ENCODE data around the gene ZBTB3. TPM values are rescaled to one million over a fixed set of nuclear protein-coding genes. Genes with fewer than 3 reads are reported as not detected.
"Not testable (repeated sequence)": the region's sequence is repeated elsewhere in the genome, so short reads cannot be mapped to it uniquely, and the experiment has no call there.

The ZBTB3 gene
- total RNA-seq, 2 experiments from 2014 or later, result 8.4 to 9.7 TPM

- H3K4me3 Mint-ChIP-seq, result peak overlapping the region; percentile 13
- intact Hi-C loops (cut with micrococcal nuclease), result loop anchor here (2.0 kb wide), 2 partner anchors 16 to 50 kb away; partner anchors contain the start of genes NXF1 and TAF6L
- POLR2A ChIA-PET, result interaction anchor here (1.3 to 2.6 kb wide), 5 partner anchors 14 to 86 kb away, joined by 5 to 32 read pairs (median 14); partner anchors contain the start of genes HNRNPUL2, NXF1, TAF6L and TTC9C
- H3K27me3 Mint-ChIP-seq, result no peaks in the 10 kb centered on the region
- peaks cover 4% of the 10 kb centered on the region for H3K36me3 Mint-ChIP-seq
- peaks cover 16% of the 10 kb centered on the region for H3K4me1 Mint-ChIP-seq (ENCODE audit: low read depth)
- H3K9me3 Mint-ChIP-seq, result no peaks in the 10 kb centered on the region
- H3K27ac Mint-ChIP-seq, result no peak overlapping the region
- DNase-seq, result no peak
- CTCF ChIA-PET, result interaction anchor here (2.4 to 3.0 kb wide), 2 partner anchors 14 to 32 kb away, joined by 9 to 32 read pairs; partner anchors contain the start of gene TMEM179B
Measured at GRCh38 chr11:62755086-62755615, 1.2 kb upstream of the ZBTB3 start.

DNA sequence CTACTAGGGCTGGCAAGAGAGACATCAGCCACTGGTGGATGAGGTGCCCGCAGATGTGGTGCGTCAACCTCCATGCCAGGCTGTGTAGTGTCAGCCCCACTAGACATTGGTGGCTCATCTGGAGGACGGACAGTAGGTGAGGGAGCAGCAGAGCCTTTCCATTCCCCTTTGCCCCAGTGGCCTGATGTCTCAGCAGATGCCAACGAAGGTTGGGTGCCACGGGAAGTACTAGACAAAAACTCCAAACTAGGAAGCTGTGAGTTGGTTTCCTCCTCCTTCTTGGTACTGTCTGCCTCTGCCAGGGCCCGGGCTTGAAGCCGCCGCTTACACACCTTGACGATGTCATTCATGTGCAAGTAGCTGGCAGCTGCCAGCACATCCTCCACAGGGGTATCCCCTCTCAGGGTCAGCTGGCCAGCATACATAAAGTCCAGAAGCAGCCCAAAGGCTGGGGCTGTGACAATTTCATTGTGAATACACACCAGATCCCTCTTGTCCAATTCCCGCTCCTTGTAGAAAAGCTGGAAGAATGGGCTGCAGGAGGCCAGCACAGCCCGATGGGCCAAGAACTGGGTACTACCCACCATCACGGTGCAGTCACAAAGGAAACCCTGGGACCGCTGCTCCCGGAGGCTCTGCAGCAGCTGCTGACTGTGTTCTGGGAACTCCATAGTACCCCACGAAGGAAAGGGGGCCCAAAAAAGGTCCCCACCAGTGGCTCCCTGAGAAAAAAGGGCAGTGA is 795 bp downstream of the ZBTB3 start:
- Mint-ChIP-seq H3K4me3 (peak overlapping the region; percentile 99), H3K9me3 (no peaks in the 10 kb centered on the region), H3K4me1 (ENCODE audit: low read depth) (peaks cover 26% of the 10 kb centered on the region), H3K27me3 (no peaks in the 10 kb centered on the region), H3K36me3 (peaks cover 11% of the 10 kb centered on the region), H3K27ac (peak overlapping the region; percentile 99)
- intact Hi-C loops (cut with micrococcal nuclease), result loop anchor here (5.0 kb wide), 1 partner anchor 46 kb away; the partner anchor contains the start of genes BSCL2 and GNG3
- ChIA-PET POLR2A (interaction anchor here (0.5 to 2.7 kb wide), 23 partner anchors 9 to 209 kb away, joined by 3 to 32 read pairs (median 7); partner anchors contain the start of genes C11orf98, CSKMT, EEF1G and HNRNPUL2), CTCF (interaction anchor here (0.6 to 3.0 kb wide), 13 partner anchors 9 to 1455 kb away, joined by 3 to 32 read pairs (median 4); partner anchors contain the start of genes POLR2G, SLC3A2, TAF6L and TMEM179B)
- DNase-seq, result no peak

GRCh38 chr11:62752177-62752785 is 1.7 kb downstream of the ZBTB3 start:
- no peak overlapping the region for H3K27ac Mint-ChIP-seq
- DNase-seq, result no peak
- ChIA-PET POLR2A (interaction anchor here (1.5 to 2.7 kb wide), 4 partner anchors 10 to 103 kb away, joined by 4 to 26 read pairs (median 14); partner anchors contain the start of gene POLR2G), CTCF (interaction anchor here (2.2 to 3.0 kb wide), 3 partner anchors 10 to 35 kb away, joined by 6 to 32 read pairs (median 12); partner anchors contain the start of genes POLR2G, TMEM179B and TTC9C)
- peaks cover 11% of the 10 kb centered on the region for H3K36me3 Mint-ChIP-seq
- H3K4me3 Mint-ChIP-seq, result no peak overlapping the region
- H3K27me3 Mint-ChIP-seq, result no peaks in the 10 kb centered on the region
- intact Hi-C loops (cut with micrococcal nuclease), result loop anchor here (5.0 kb wide), 1 partner anchor 45 kb away; the partner anchor contains the start of genes BSCL2 and GNG3
- H3K4me1 Mint-ChIP-seq (ENCODE audit: low read depth), result peaks cover 29% of the 10 kb centered on the region
- no peaks in the 10 kb centered on the region for H3K9me3 Mint-ChIP-seq

DNA sequence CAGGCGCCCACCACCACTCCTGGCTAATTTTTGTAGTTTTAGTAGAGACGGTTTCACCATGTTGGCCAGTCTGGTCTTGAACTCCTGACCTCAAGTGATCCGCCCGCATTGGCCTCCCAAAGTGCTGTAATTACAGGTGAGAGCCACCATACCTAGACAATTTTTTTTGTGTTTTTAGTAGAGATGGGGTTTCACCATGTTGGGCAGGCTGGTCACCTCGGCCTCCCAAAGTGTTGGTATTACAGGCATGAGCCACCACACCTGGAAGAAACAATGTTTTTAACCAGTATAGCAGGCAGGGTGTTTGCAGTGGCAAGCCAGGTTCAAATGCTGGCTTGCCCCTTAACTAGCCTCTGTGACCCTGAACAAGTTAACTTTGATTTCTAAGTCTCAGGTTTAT is 4.0 kb downstream of the ZBTB3 start:
- Mint-ChIP-seq H3K36me3 (peaks cover 11% of the 10 kb centered on the region), H3K27ac (peak overlapping the region; percentile 45), H3K4me1 (ENCODE audit: low read depth) (peaks cover 29% of the 10 kb centered on the region)
- POLR2A ChIA-PET, H3K9me3 Mint-ChIP-seq, H3K27me3 Mint-ChIP-seq, DNase-seq, H3K4me3 Mint-ChIP-seq, CTCF ChIA-PET: not testable (repeated sequence)
- intact Hi-C loops (cut with micrococcal nuclease), result loop anchor here (5.0 kb wide), 1 partner anchor 43 kb away; the partner anchor contains the start of genes BSCL2 and GNG3

DNA sequence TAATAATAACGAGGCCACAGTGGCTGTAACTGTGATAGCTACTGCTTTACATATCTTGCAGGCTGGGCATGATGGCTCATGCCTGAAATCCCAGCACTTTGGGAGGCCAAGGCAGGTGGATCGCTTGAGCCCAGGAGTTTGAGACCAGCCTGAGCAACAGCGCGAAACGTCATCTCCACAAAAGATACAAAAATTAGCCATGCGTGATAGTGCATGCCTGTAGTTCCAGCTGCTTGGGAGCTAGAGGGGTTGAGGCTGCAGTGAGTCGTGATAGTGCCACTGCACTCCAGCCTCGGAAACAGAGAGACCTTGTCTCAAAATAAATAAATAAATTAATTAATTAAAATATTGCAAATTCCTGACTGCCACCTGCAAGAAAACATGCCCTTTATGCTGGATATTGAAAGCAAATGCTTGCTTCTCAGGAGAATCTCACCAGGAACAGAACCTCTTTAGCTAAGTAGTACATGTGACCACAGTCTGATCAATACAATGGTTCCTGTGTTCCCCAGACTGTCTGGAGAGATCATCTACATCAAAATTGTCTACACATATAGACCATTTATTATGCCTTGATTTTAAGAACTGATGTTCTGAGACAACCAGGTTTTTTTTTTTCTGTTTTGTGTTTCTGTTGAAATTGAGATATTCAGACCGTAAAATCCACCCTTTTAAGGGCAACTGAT is 6.3 kb downstream of the ZBTB3 start:
- no peak for DNase-seq
- H3K36me3 Mint-ChIP-seq, result peaks cover 10% of the 10 kb centered on the region
- ChIA-PET POLR2A (no interaction called here), CTCF (no interaction called here)
- H3K9me3 Mint-ChIP-seq, result no peaks in the 10 kb centered on the region
- intact Hi-C loops (cut with micrococcal nuclease), result no loop called here
- H3K27ac Mint-ChIP-seq, result no peak overlapping the region
- no peaks in the 10 kb centered on the region for H3K27me3 Mint-ChIP-seq
- no peak overlapping the region for H3K4me3 Mint-ChIP-seq
- H3K4me1 Mint-ChIP-seq (ENCODE audit: low read depth), result peaks cover 16% of the 10 kb centered on the region

GRCh38 chr11:62737196-62737595 is 16.8 kb downstream of the ZBTB3 start:
- Mint-ChIP-seq H3K4me3 (no peak overlapping the region), H3K4me1 (ENCODE audit: low read depth) (peaks cover 8% of the 10 kb centered on the region), H3K9me3 (no peaks in the 10 kb centered on the region), H3K36me3 (peaks cover 24% of the 10 kb centered on the region), H3K27ac (no peak overlapping the region), H3K27me3 (no peaks in the 10 kb centered on the region)
- ChIA-PET POLR2A (no interaction called here), CTCF (interaction anchor here (0.5 to 1.3 kb wide), 2 partner anchors 43 to 129 kb away, joined by 3 to 4 read pairs; no protein-coding TSS in a partner anchor)
- intact Hi-C loops (cut with micrococcal nuclease), result no loop called here
- DNase-seq, result no peak

DNA sequence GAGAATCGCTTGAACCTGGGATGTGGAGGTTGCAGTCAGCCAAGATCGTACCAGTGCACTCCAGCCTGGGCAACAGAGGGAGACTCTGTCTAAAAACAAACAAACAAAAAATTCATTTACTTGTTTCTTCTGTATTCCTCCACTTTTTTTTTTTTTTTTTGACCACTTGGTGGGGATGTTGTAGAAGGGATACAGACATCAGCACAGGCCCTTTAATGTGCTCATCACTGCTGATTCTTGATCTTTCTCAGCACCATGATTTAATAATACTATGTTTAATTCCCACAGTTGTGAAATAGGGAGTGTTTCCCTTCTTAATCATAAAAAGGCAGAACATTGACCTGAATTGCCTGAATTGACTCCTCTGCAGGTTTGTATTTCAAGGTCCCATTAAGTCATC is 21.1 kb downstream of the ZBTB3 start:
- intact Hi-C loops (cut with micrococcal nuclease), result loop anchor here (1.0 kb wide), 1 partner anchor 129 kb away; no protein-coding TSS in a partner anchor

DNA sequence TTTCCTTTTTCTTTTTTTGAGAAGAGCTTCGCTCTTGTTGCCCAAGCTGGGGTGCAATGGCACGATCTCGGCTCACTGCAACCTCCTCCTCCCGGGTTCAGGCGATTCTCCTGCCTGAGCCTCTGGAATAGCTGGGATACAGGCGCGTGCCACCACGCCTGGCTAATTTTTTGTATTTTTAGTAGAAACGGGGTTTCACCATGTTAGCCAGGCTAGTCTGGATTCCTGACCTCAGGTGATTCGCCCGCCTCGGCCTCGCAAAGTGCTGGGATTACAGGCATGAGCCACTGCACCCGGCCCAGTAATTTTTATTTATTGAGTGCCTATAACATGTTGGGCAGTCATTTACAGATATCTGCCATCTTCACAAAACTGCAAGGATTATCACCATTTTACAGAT is 23.9 kb downstream of the ZBTB3 start:
- intact Hi-C loops (cut with micrococcal nuclease); DNase-seq; H3K9me3 Mint-ChIP-seq; H3K27ac Mint-ChIP-seq; H3K27me3 Mint-ChIP-seq: not testable (repeated sequence)
- ChIA-PET CTCF (interaction anchor here (1.6 to 5.7 kb wide), 3 partner anchors 31 to 336 kb away, joined by 4 to 28 read pairs (median 6); partner anchors contain the start of gene POLR2G), POLR2A (interaction anchor here (0.6 to 4.1 kb wide), 6 partner anchors 18 to 111 kb away, joined by 3 to 39 read pairs (median 9); partner anchors contain the start of gene ZBTB3)
- Mint-ChIP-seq H3K36me3 (peaks cover 36% of the 10 kb centered on the region), H3K4me1 (ENCODE audit: low read depth) (peaks cover 29% of the 10 kb centered on the region), H3K4me3 (peak overlapping the region; percentile 99)

More for the DNA sequence above, 21.1 kb downstream of the ZBTB3 start:
- CTCF ChIA-PET, result interaction anchor here (0.6 to 5.7 kb wide), 3 partner anchors 28 to 68 kb away, joined by 4 to 28 read pairs (median 4); partner anchors contain the start of genes C11orf98 and CSKMT
- Mint-ChIP-seq H3K27me3 (no peaks in the 10 kb centered on the region), H3K4me3 (no peak overlapping the region), H3K36me3 (peaks cover 26% of the 10 kb centered on the region), H3K4me1 (ENCODE audit: low read depth) (peaks cover 24% of the 10 kb centered on the region), H3K9me3 (no peaks in the 10 kb centered on the region), H3K27ac (peak overlapping the region; percentile 46)
- POLR2A ChIA-PET, result interaction anchor here (1.0 kb wide), 1 partner anchor 99 kb away, joined by 8 read pairs; the partner anchor contains the start of gene STX5
- DNase-seq, result no peak

DNA sequence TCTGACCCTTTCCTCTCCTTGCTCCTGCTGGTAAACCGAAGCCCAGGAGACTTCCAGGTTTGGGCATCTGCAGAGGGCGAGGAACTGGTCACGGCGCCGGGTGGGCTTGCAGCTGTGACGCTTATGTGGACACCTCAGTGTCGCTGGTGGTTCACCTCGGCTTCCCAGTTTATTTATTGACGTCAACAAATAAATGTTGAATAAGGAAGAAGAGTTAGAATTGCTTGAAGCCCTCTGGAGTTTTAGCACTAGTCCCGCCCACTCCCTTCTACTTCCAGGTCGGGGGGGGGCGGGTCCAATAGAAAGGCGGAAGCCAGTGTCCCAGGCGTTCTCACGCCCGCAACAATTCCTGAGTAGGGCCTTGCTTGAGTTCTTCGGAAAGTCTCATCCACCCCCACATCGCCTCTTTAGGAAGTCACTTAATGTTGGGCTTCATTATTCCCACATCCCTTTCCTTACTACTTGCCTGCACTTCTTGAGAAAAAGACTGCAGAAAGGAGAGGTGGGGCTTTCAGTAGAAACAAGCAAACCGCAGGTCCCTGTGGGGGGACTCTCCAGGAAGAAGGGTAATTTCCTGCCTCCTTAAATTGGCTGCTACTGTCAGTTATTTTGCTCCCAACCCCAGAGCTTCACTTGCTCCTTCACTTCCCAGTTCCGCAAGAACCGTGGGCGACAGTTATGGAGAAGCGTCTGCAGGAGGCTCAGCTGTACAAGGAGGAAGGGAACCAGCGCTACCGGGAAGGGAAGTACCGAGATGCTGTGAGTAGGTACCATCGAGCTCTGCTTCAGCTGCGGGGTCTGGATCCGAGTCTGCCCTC is 25.6 kb downstream of the ZBTB3 start, which contains the start of gene TTC9C:
TTC9C (plus strand) TSS at position 316 of the 818 bp plus-strand sequence; CDS start at position 679, 363 bp downstream.
- intact Hi-C loops (cut with micrococcal nuclease), result loop anchor here (1.0 to 2.0 kb wide), 3 partner anchors 26 to 112 kb away; partner anchors contain the start of genes TAF6L and ZBTB3
- H3K9me3 Mint-ChIP-seq, result no peaks in the 10 kb centered on the region
- DNase-seq, result peak; percentile 90

DNA sequence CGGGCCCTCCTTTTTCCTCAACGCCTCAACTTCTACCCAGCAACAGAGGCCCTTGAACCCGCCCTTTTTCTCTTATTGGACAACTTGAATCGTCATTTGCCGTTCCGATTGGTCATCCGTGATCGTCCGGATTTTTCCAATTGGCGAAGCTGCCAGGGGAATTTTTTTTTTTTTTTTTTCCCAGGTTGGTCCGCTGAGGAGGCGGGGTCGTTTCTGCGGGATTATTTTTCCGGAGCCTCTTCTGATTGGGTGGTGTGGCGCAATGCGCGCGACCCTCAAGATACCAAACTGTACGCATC is 26.1 kb downstream of the ZBTB3 start:
- H3K27ac Mint-ChIP-seq, result peak overlapping the region; percentile 93
- CTCF ChIA-PET, result interaction anchor here (0.7 to 5.7 kb wide), 14 partner anchors 10 to 136 kb away, joined by 3 to 28 read pairs (median 4); partner anchors contain the start of genes C11orf98, CSKMT, LBHD1 and MTA2
- peaks cover 52% of the 10 kb centered on the region for H3K36me3 Mint-ChIP-seq

More for the DNA sequence above, 25.6 kb downstream of the ZBTB3 start, which contains the start of gene TTC9C:
- peaks cover 44% of the 10 kb centered on the region for H3K4me1 Mint-ChIP-seq (ENCODE audit: low read depth)
- CTCF ChIA-PET, result interaction anchor here (1.0 to 5.7 kb wide), 6 partner anchors 10 to 58 kb away, joined by 5 to 28 read pairs (median 6); partner anchors contain the start of genes LBHD1, POLR2G, UQCC3 and ZBTB3
- POLR2A ChIA-PET, result interaction anchor here (0.6 to 4.1 kb wide), 26 partner anchors 8 to 156 kb away, joined by 3 to 39 read pairs (median 6); partner anchors contain the start of genes C11orf98, CSKMT, EEF1G and INTS5
- H3K27me3 Mint-ChIP-seq, result no peaks in the 10 kb centered on the region
- peak within 1 kb of the TSS; percentile 93 for H3K27ac Mint-ChIP-seq
- H3K4me3 Mint-ChIP-seq, result peak within 1 kb of the TSS; percentile 99
- peaks cover 52% of the 10 kb centered on the region for H3K36me3 Mint-ChIP-seq

More for the DNA sequence above, 26.1 kb downstream of the ZBTB3 start:
- peak; percentile 90 for DNase-seq
- no peaks in the 10 kb centered on the region for H3K27me3 Mint-ChIP-seq
- H3K4me1 Mint-ChIP-seq (ENCODE audit: low read depth), result peaks cover 40% of the 10 kb centered on the region
- no peaks in the 10 kb centered on the region for H3K9me3 Mint-ChIP-seq
- H3K4me3 Mint-ChIP-seq, result peak overlapping the region; percentile 99
- intact Hi-C loops (cut with micrococcal nuclease), result loop anchor here (1.0 to 2.0 kb wide), 10 partner anchors 19 to 153 kb away; partner anchors contain the start of genes INTS5, NXF1, TAF6L and TMEM179B
- POLR2A ChIA-PET, result interaction anchor here (0.6 to 5.3 kb wide), 32 partner anchors 10 to 202 kb away, joined by 3 to 48 read pairs (median 6); partner anchors contain the start of genes B3GAT3, C11orf98, CSKMT and EEF1G
